Measurements from ENCODE around the gene STARD5.

Gene STARD5

GRCh38 chr15:81313686-81314085, 10.3 kb downstream of the STARD5 start:
- Histone ChIP-seq H3K4me3 (ENCODE audit: low read length) (no peak overlapping the region), H4K20me1 (ENCODE audit: control insufficient read depth, insufficient read depth, low read depth, low read length) (no peaks in the 10 kb centered on the region), H3K9me3 (ENCODE audit: control insufficient read depth, insufficient read depth, low read length) (no peaks in the 10 kb centered on the region), H3K27me3 (ENCODE audit: control insufficient read depth, low read length) (no peaks in the 10 kb centered on the region), H3F3A (ENCODE audit: control insufficient read depth, insufficient read depth) (peaks cover 7% of the 10 kb centered on the region; the same call in 1 of the 2 replicates), H3K4me1 (ENCODE audit: control insufficient read depth, low read length) (peaks cover 55% of the 10 kb centered on the region), H3K27ac (ENCODE audit: low read depth, low read length) (no peak overlapping the region), H3K79me2 (ENCODE audit: control insufficient read depth, low read length) (no peaks in the 10 kb centered on the region), H3K9me2 (replicated peaks; ENCODE audit: control insufficient read depth, low read length) (no peaks in the 10 kb centered on the region), H3K4me2 (ENCODE audit: low read length) (no peak overlapping the region), H3K36me3 (ENCODE audit: control insufficient read depth, low read length) (peaks cover 51% of the 10 kb centered on the region)
- TF ChIP-seq CTCF (IDR thresholded peaks at IDR 0.05; ENCODE audit: low read depth, low read length, poor library complexity, severe bottlenecking): no peak
- TF ChIP-seq EZH2phosphoT487 (IDR thresholded peaks at IDR 0.05; ENCODE audit: borderline replicate concordance, low read length): no peak

- no peak for TF ChIP-seq CTCF (IDR thresholded peaks at IDR 0.05; ENCODE audit: low read depth, low read length, poor library complexity, severe bottlenecking)
- TF ChIP-seq EZH2phosphoT487 (IDR thresholded peaks at IDR 0.05; ENCODE audit: borderline replicate concordance, low read length): no peak
- H3K36me3 ChIP-seq (ENCODE audit: control insufficient read depth, low read length): peaks cover 51% of the 10 kb centered on the region
- no peak overlapping the region for H3K4me2 ChIP-seq (ENCODE audit: low read length)
- no peak overlapping the region for H3K27ac ChIP-seq (ENCODE audit: low read depth, low read length)
- H3K79me2 ChIP-seq (ENCODE audit: control insufficient read depth, low read length): no peaks in the 10 kb centered on the region
- H3K27me3 ChIP-seq (ENCODE audit: control insufficient read depth, low read length): no peaks in the 10 kb centered on the region
- no peak overlapping the region for H3K4me3 ChIP-seq (ENCODE audit: low read length)
- peaks cover 7% of the 10 kb centered on the region; the same call in 1 of the 2 replicates for H3F3A ChIP-seq (ENCODE audit: control insufficient read depth, insufficient read depth)
- H3K9me2 ChIP-seq (replicated peaks; ENCODE audit: control insufficient read depth, low read length): no peaks in the 10 kb centered on the region
- H4K20me1 ChIP-seq (ENCODE audit: control insufficient read depth, insufficient read depth, low read depth, low read length): no peaks in the 10 kb centered on the region
- H3K4me1 ChIP-seq (ENCODE audit: control insufficient read depth, low read length): peaks cover 48% of the 10 kb centered on the region
- no peaks in the 10 kb centered on the region for H3K9me3 ChIP-seq (ENCODE audit: control insufficient read depth, insufficient read depth, low read length)
Measured at GRCh38 chr15:81312790-81313543, 11.0 kb downstream of the STARD5 start.

GRCh38 chr15:81311752-81312464, 12.0 kb downstream of the STARD5 start:
- Histone ChIP-seq H3K36me3 (ENCODE audit: control insufficient read depth, low read length) (peaks cover 56% of the 10 kb centered on the region), H3K27ac (ENCODE audit: low read depth, low read length) (peak overlapping the region; percentile 66), H3K4me3 (ENCODE audit: low read length) (peak overlapping the region; percentile 19), H4K20me1 (ENCODE audit: control insufficient read depth, insufficient read depth, low read depth, low read length) (no peaks in the 10 kb centered on the region), H3K9me2 (replicated peaks; ENCODE audit: control insufficient read depth, low read length) (no peaks in the 10 kb centered on the region), H3K9me3 (ENCODE audit: control insufficient read depth, insufficient read depth, low read length) (no peaks in the 10 kb centered on the region), H3F3A (ENCODE audit: control insufficient read depth, insufficient read depth) (peaks cover 7% of the 10 kb centered on the region; the same call in 1 of the 2 replicates), H3K4me1 (ENCODE audit: control insufficient read depth, low read length) (peaks cover 37% of the 10 kb centered on the region), H3K27me3 (ENCODE audit: control insufficient read depth, low read length) (no peaks in the 10 kb centered on the region), H3K4me2 (ENCODE audit: low read length) (peak overlapping the region; percentile 53), H3K79me2 (ENCODE audit: control insufficient read depth, low read length) (no peaks in the 10 kb centered on the region)
- no peak for TF ChIP-seq CTCF (IDR thresholded peaks at IDR 0.05; ENCODE audit: low read depth, low read length, poor library complexity, severe bottlenecking)
- no peak for TF ChIP-seq EZH2phosphoT487 (IDR thresholded peaks at IDR 0.05; ENCODE audit: borderline replicate concordance, low read length)

Measured in DOHH2 (cell line).